Endothelial cell of umbilical vein (primary cell): Measurements from ENCODE around the gene INSRR. TPM values are rescaled to one million over a fixed set of nuclear protein-coding genes. Genes with fewer than 3 reads are reported as not detected.

Source experiments
- BruUV-seq: library from RNA; stranded (reverse); fragments of 400-500 nt; replicated peaks from 2 replicates; lab custom pipeline; 2021; lab: Mats Ljungman, UMichigan
- CTCF ChIA-PET: fragments of 300-600, 350-600 bp; sonication (Branson Sonifier 250); formaldehyde crosslinking; loops from one replicate; lab custom pipeline; 2021; ENCODE audit warnings: antibody characterized with exemption, inconsistent platforms; lab: Charles Lee
- POLR2A ChIA-PET: fragments of 300-600, 350-600 bp; sonication (Branson Sonifier 250); formaldehyde crosslinking; loops from one replicate; lab custom pipeline; 2021; ENCODE audit warnings: antibody characterized with exemption, inconsistent platforms; lab: Charles Lee
- DNase-seq: peaks from one replicate; pipeline ENCODE4 v3.0.0-alpha.2; 2011; ENCODE audit warnings: low read depth, low spot score
- FAIRE-seq: peaks from 2 replicates; lab custom pipeline; 2011; peaks lifted over from hg19 to GRCh38; lab: Jason Lieb, UNC
- H2AFZ ChIP-seq: 2 replicates; pipeline ENCODE4 v1.6.0; 2012; ENCODE audit warnings: low read depth, low read length, control low read depth, inconsistent platforms
- H3K27ac ChIP-seq: 2 replicates; pipeline ENCODE4 v1.5.1; 2011; ENCODE audit warnings: low read depth, mild to moderate bottlenecking, control low read depth, low read length, moderate library complexity; ENCODE audit not compliant: insufficient read depth
- H3K27me3 ChIP-seq, 2 experiments: 2 replicates each; pipeline versions ENCODE4 v1.6.0 to v1.6.1; 2011; ENCODE audit warnings: low read length in 2 of 2, mixed read lengths in 1 of 2; ENCODE audit not compliant: control insufficient read depth in 2 of 2, insufficient read depth in 2 of 2
- H3K36me3 ChIP-seq, 2 experiments: 2 replicates in 1 of 2; 3 replicates in 1 of 2; pipeline ENCODE4 v1.5.1; 2011; ENCODE audit warnings: low read length in 2 of 2, mild to moderate bottlenecking in 1 of 2, moderate library complexity in 1 of 2; ENCODE audit not compliant: control insufficient read depth in 2 of 2, insufficient read depth in 2 of 2; ENCODE audit errors: extremely low read depth in 1 of 2
- H3K4me1 ChIP-seq: 3 replicates; pipeline ENCODE4 v1.5.1; 2011; ENCODE audit warnings: mild to moderate bottlenecking, low read length; ENCODE audit not compliant: control insufficient read depth, insufficient read depth; ENCODE audit errors: extremely low read depth
- H3K4me2 ChIP-seq: 2 replicates; pipeline ENCODE4 v1.6.1; 2011; ENCODE audit warnings: low read length, control low read depth, mixed read lengths; ENCODE audit not compliant: insufficient read depth
- H3K4me3 ChIP-seq, 3 experiments: fragments of 200-600 bp in 1 of 3; sonication (generic), shearing (Covaris generic) in 1 of 3; replicated peaks in 1 of 3; 2 replicates each; pipeline ENCODE4 v1.5.1; 2011 to 2016; ENCODE audit warnings: control low read depth in 3 of 3, low read length in 3 of 3, mild to moderate bottlenecking in 2 of 3, inconsistent platforms in 1 of 3, low read depth in 1 of 3, moderate library complexity in 1 of 3; ENCODE audit not compliant: insufficient read depth in 1 of 3
- H3K79me2 ChIP-seq: 2 replicates; pipeline ENCODE4 v1.6.0; 2012; ENCODE audit warnings: low read length, inconsistent platforms; ENCODE audit not compliant: control insufficient read depth, insufficient read depth
- H3K9ac ChIP-seq: replicated peaks from 2 replicates; pipeline ENCODE3; 2011; ENCODE audit warnings: low read length, control low read depth; ENCODE audit not compliant: insufficient read depth; ENCODE audit errors: extremely low read depth
- H3K9me1 ChIP-seq: replicated peaks from 3 replicates; pipeline ENCODE4 v1.6.0; 2011; ENCODE audit warnings: mild to moderate bottlenecking, low read length; ENCODE audit not compliant: control insufficient read depth, insufficient read depth; ENCODE audit errors: extremely low read depth
- H3K9me3 ChIP-seq: replicated peaks from 2 replicates; pipeline ENCODE4 v1.5.1; 2012; ENCODE audit warnings: low read length, inconsistent platforms; ENCODE audit not compliant: control insufficient read depth, insufficient read depth
- H4K20me1 ChIP-seq: replicated peaks from 2 replicates; pipeline ENCODE3; 2011; ENCODE audit warnings: mild to moderate bottlenecking, low read length; ENCODE audit not compliant: control insufficient read depth, insufficient read depth; ENCODE audit errors: extremely low read depth
- CTCF ChIP-seq, 2 donors: IDR thresholded peaks; 1 replicate in 1 of 2; 2 replicates in 1 of 2; pipeline ENCODE4 v1.5.1; 2011; ENCODE audit warnings: low read length in 2 of 2, mild to moderate bottlenecking in 2 of 2, moderate library complexity in 2 of 2, control low read depth in 1 of 2, inconsistent platforms in 1 of 2, low read depth in 1 of 2; ENCODE audit not compliant: insufficient read depth in 1 of 2; ENCODE audit errors: extremely low read depth in 1 of 2
- EZH2 ChIP-seq: IDR thresholded peaks from 2 replicates; pipeline ENCODE4 v1.6.1; 2012; ENCODE audit warnings: borderline replicate concordance, low read depth, mild to moderate bottlenecking, moderate library complexity, low read length, inconsistent platforms; ENCODE audit not compliant: severe bottlenecking
- FOS ChIP-seq: IDR thresholded peaks from 2 replicates; pipeline ENCODE4 v1.6.1; 2011; ENCODE audit warnings: mild to moderate bottlenecking, low read length, moderate library complexity, borderline replicate concordance; ENCODE audit not compliant: insufficient read depth
- GATA2 ChIP-seq: IDR thresholded peaks from 2 replicates; pipeline ENCODE4 v1.7.0; 2011; ENCODE audit warnings: low read depth, mild to moderate bottlenecking, moderate library complexity, mixed read lengths, low read length; ENCODE audit not compliant: insufficient read length, insufficient read depth
- JUN ChIP-seq: IDR thresholded peaks from 2 replicates; pipeline ENCODE4 v1.6.1; 2011; ENCODE audit warnings: borderline replicate concordance, low read depth; ENCODE audit not compliant: insufficient read length, insufficient read depth
- MAX ChIP-seq: IDR thresholded peaks from 2 replicates; pipeline ENCODE4 v1.6.1; 2011; ENCODE audit not compliant: insufficient read depth, insufficient read length
- MYC ChIP-seq: IDR thresholded peaks from one replicate; pipeline ENCODE4 v1.6.1; 2011; ENCODE audit warnings: mild to moderate bottlenecking, low read depth, low read length
- POLR2A ChIP-seq: IDR thresholded peaks from 2 replicates; pipeline ENCODE4 v1.6.1; 2012; ENCODE audit warnings: low read depth, mild to moderate bottlenecking, control low read depth, low read length
- POLR2AphosphoS5 ChIP-seq: IDR thresholded peaks from 2 replicates; pipeline ENCODE4 v1.6.1; 2012; ENCODE audit warnings: low read depth, mild to moderate bottlenecking, control low read depth, low read length, moderate library complexity; ENCODE audit not compliant: insufficient read depth
- dilution Hi-C: fragments of 300-500 bp; cut with MboI; formaldehyde crosslinking; loops from one replicate; pipeline ENCODE4 v1.15.0; 2019; ENCODE audit warnings: low sequenced_read_pairs; ENCODE audit not compliant: extremely low pct_ligation_motif_present
- intact Hi-C: fragments of 100-400 bp; cut with micrococcal nuclease; formaldehyde crosslinking; loops from one replicate; pipeline ENCODE4 v1.10.0; 2022
- polyA plus RNA-seq, 4 experiments: library from polyadenylated mRNA; depleted of rRNA in 3 of 4; stranded (reverse) in 3 of 4; unstranded in 1 of 4; fragments of >200 nt; gene quantifications; 2 replicates each; pipeline versions ENCODE4 v1.2.1 to v1.2.3, GENCODE V29; 2011 to 2012; ENCODE audit warnings: missing spikeins in 1 of 4
- total RNA-seq: library from RNA; stranded (reverse); gene quantifications from 2 replicates; pipeline ENCODE4 v1.2.3, GENCODE V29; 2021

The INSRR gene
- total and polyA plus RNA-seq, 2 donors (not counting 3 experiments of a cell fraction or from before 2014, with no cell fraction given), result not detected

- ChIA-PET POLR2A (no interaction called here), CTCF (interaction anchor here (1.2 to 8.0 kb wide), 5 partner anchors 14 to 169 kb away, joined by 3 to 312 read pairs (median 3); partner anchors contain the start of gene LRRC71)
- H3K36me3 ChIP-seq, result no peaks in the 10 kb centered on the region
- no peaks in the 10 kb centered on the region for H3K27me3 ChIP-seq
- no peaks in the 10 kb centered on the region for H3K9me3 ChIP-seq
- dilution Hi-C loops, result no loop called here
- H3K9ac ChIP-seq, result peak overlapping the region; percentile 84
- DNase-seq (no peak), FAIRE-seq (peak; percentile 38)
- no TSS peak for BruUV-seq
- H3K9me1 ChIP-seq, result no peaks in the 10 kb centered on the region
- TF ChIP-seq POLR2A, result no peak
- TF ChIP-seq EZH2, result no peak
- no peak for TF ChIP-seq POLR2AphosphoS5
- TF ChIP-seq FOS, result no peak
- TF ChIP-seq MAX, result no peak
- no peak for TF ChIP-seq CTCF (IDR thresholded peaks at IDR 0.05; ENCODE audit: extremely low read depth in 1 of 2, insufficient read depth in 1 of 2, low read depth in 1 of 2, low read length in 2 of 2)
- no peak for TF ChIP-seq JUN
- TF ChIP-seq GATA2, result no peak
- TF ChIP-seq MYC, result no peak
- peaks cover 66% of the 10 kb centered on the region for H3K79me2 ChIP-seq
- H2AFZ ChIP-seq, result no peak overlapping the region
- H3K4me3 ChIP-seq, result peak overlapping the region; percentile 85 to 92 (median 90)
- H4K20me1 ChIP-seq, result no peaks in the 10 kb centered on the region
- H3K4me1 ChIP-seq, result peaks cover 58% of the 10 kb centered on the region
- peak overlapping the region; percentile 96 for H3K4me2 ChIP-seq
- H3K27ac ChIP-seq, result peak overlapping the region; percentile 95
- intact Hi-C loops, result loop anchor here (10.0 kb wide), 1 partner anchor 391 kb away; the partner anchor contains the start of gene MEF2D
Measured at GRCh38 chr1:156895455-156895812, 36.5 kb upstream of the INSRR start.
